GM23338 (cell line): Measurements from ENCODE around the gene SVIL. TPM values are rescaled to one million over a fixed set of nuclear protein-coding genes. Genes with fewer than 3 reads are reported as not detected.

Experiments used
- ATAC-seq: fragments of 200-7000 bp; cut with Tn5 transposase; 3 replicates; pipeline ENCODE4 v1.9.1; 2020
- DNase-seq: peaks from one replicate; pipeline ENCODE4 v3.0.0-alpha.2; 2015; ENCODE audit warnings: low spot score
- H2AFZ ChIP-seq: fragments of 200-600 bp; sonication (generic); 2 replicates; pipeline ENCODE4 v1.8.0; 2016; ENCODE audit warnings: antibody characterized with exemption, mild to moderate bottlenecking, moderate library complexity
- H3F3A ChIP-seq: fragments of 200-600 bp; sonication (generic); replicated peaks from 2 replicates; pipeline ENCODE4 v1.8.0; 2017; ENCODE audit warnings: antibody characterized with exemption, mixed run types, low read depth
- H3K27ac ChIP-seq: fragments of 200-600 bp; sonication (generic); 2 replicates; pipeline ENCODE4 v1.6.1; 2016; ENCODE audit warnings: low read depth
- H3K27me3 ChIP-seq: fragments of 200-600 bp; sonication (generic); 2 replicates; pipeline ENCODE4 v1.8.0; 2016; ENCODE audit warnings: mild to moderate bottlenecking, mixed run types, moderate library complexity; ENCODE audit not compliant: insufficient read depth
- H3K36me3 ChIP-seq: fragments of 200-600 bp; sonication (generic); 2 replicates; pipeline ENCODE4 v1.8.0; 2016; ENCODE audit warnings: mild to moderate bottlenecking; ENCODE audit not compliant: insufficient read depth
- H3K4me1 ChIP-seq: fragments of 200-600 bp; sonication (generic); 2 replicates; pipeline ENCODE4 v1.8.0; 2016; ENCODE audit warnings: mild to moderate bottlenecking, moderate library complexity; ENCODE audit not compliant: insufficient read depth
- H3K4me2 ChIP-seq: fragments of 200-600 bp; sonication (generic); 2 replicates; pipeline ENCODE4 v1.7.1; 2017; ENCODE audit warnings: mixed run types
- H3K4me3 ChIP-seq: fragments of 200-600 bp; sonication (generic); 2 replicates; pipeline ENCODE4 v1.6.1; 2016; ENCODE audit warnings: mixed run types
- H3K79me2 ChIP-seq: fragments of 200-600 bp; sonication (generic); replicated peaks from 2 replicates; pipeline ENCODE4 v1.8.0; 2017; ENCODE audit warnings: mild to moderate bottlenecking; ENCODE audit not compliant: insufficient read depth
- H3K9me2 ChIP-seq: fragments of 200-600 bp; sonication (generic); 2 replicates; pipeline ENCODE4 v1.8.0; 2017; ENCODE audit not compliant: insufficient read depth
- H4K20me1 ChIP-seq: fragments of 200-600 bp; sonication (generic); replicated peaks from 2 replicates; pipeline ENCODE4 v1.8.0; 2017; ENCODE audit warnings: mild to moderate bottlenecking; ENCODE audit not compliant: insufficient read depth
- H3K27ac Mint-ChIP-seq: 2 replicates; pipeline ENCODE4 v1.8.0; 2020; ENCODE audit warnings: inconsistent platforms, mild to moderate bottlenecking, moderate library complexity, mixed read lengths
- H3K27me3 Mint-ChIP-seq: 3 replicates; pipeline ENCODE4 v1.8.0; 2022; ENCODE audit warnings: low read depth, mild to moderate bottlenecking, moderate library complexity, mixed read lengths, inconsistent platforms; ENCODE audit not compliant: insufficient read depth, poor library complexity
- H3K36me3 Mint-ChIP-seq: 3 replicates; pipeline ENCODE4 v1.8.0; 2021; ENCODE audit warnings: low read depth, mild to moderate bottlenecking, inconsistent platforms, moderate library complexity, mixed read lengths
- H3K4me1 Mint-ChIP-seq: 3 replicates; pipeline ENCODE4 v1.8.0; 2020; ENCODE audit warnings: mild to moderate bottlenecking, inconsistent platforms, mixed read lengths
- H3K4me3 Mint-ChIP-seq: 3 replicates; pipeline ENCODE4 v1.8.0; 2021; ENCODE audit warnings: moderate library complexity, mild to moderate bottlenecking, inconsistent platforms, mixed read lengths
- H3K9me3 Mint-ChIP-seq: 3 replicates; pipeline ENCODE4 v1.8.0; 2020; ENCODE audit warnings: moderate library complexity, mild to moderate bottlenecking, inconsistent platforms, mixed read lengths
- CREB1 ChIP-seq: fragments of 250-450 bp; sonication (Bioruptor Pico); IDR thresholded peaks from 2 replicates; pipeline ENCODE4 v1.5.0; 2020; ENCODE audit warnings: low read depth, mild to moderate bottlenecking, moderate library complexity
- EZH2 ChIP-seq: fragments of 200-600 bp; sonication (generic); IDR thresholded peaks from one replicate; pipeline ENCODE4 v1.8.0; 2017; ENCODE audit warnings: antibody characterized with exemption, mild to moderate bottlenecking, low read depth; ENCODE audit not compliant: unreplicated experiment
- EZH2phosphoT487 ChIP-seq: fragments of 200-600 bp; sonication (generic); IDR thresholded peaks from one replicate; pipeline ENCODE4 v1.8.1; 2018; ENCODE audit warnings: antibody characterized with exemption; ENCODE audit not compliant: unreplicated experiment
- JUNB ChIP-seq: IDR thresholded peaks from one replicate; pipeline ENCODE4 v1.6.1; 2016; ENCODE audit warnings: antibody characterized with exemption; ENCODE audit not compliant: unreplicated experiment
- NANOG ChIP-seq: IDR thresholded peaks from 2 replicates; pipeline ENCODE4 v1.6.1; 2016; ENCODE audit warnings: antibody characterized with exemption, borderline replicate concordance
- POLR2AphosphoS5 ChIP-seq: IDR thresholded peaks from 2 replicates; pipeline ENCODE4 v1.6.1; 2016; ENCODE audit warnings: antibody characterized with exemption, low read depth
- STAT1 ChIP-seq: IDR thresholded peaks from one replicate; pipeline ENCODE4 v1.6.1; 2016; ENCODE audit warnings: antibody characterized with exemption; ENCODE audit not compliant: unreplicated experiment
- ZNF114 ChIP-seq: fragments of 250-450 bp; sonication (Bioruptor Pico); IDR thresholded peaks from 2 replicates; pipeline ENCODE4 v1.5.0; 2020; ENCODE audit warnings: mild to moderate bottlenecking, moderate library complexity
- ZNF331 ChIP-seq: fragments of 250-450 bp; sonication (Bioruptor Pico); IDR thresholded peaks from 2 replicates; pipeline ENCODE4 v1.5.0; 2020; ENCODE audit warnings: low read depth, mild to moderate bottlenecking, moderate library complexity
- polyA plus RNA-seq: library from polyadenylated mRNA; unstranded; fragments of >200 nt; fragmentation: Nextera tagmentation; extraction: Ambion mirVana; gene quantifications from 2 replicates; pipeline ENCODE4 v1.2.1, GENCODE V29; 2016
- total RNA-seq: library from RNA; depleted of rRNA; stranded (reverse); fragments of >200 nt; shearing (Covaris generic); gene quantifications from 2 replicates; pipeline ENCODE4 v1.2.3, GENCODE V29; 2014
- TF ChIP-seq, protein P1 (sequence below): IDR thresholded peaks from 2 replicates; pipeline ENCODE4 v1.6.1; 2016; ENCODE audit warnings: antibody characterized with exemption
- TF ChIP-seq, protein P2 (sequence below), 2 experiments: fragments of 200-600 bp in 1 of 2; sonication (generic) in 1 of 2; conservative IDR thresholded peaks; 2 replicates each; pipeline versions ENCODE4 v1.5.1 to v1.6.1; 2016 to 2017; ENCODE audit warnings: antibody characterized with exemption in 2 of 2, low read depth in 2 of 2, mild to moderate bottlenecking in 2 of 2, moderate library complexity in 1 of 2
- TF ChIP-seq, protein P3 (sequence below): fragments of 250-450 bp; sonication (Bioruptor Pico); IDR thresholded peaks from 2 replicates; pipeline ENCODE4 v1.5.0; 2020; ENCODE audit warnings: mild to moderate bottlenecking, moderate library complexity
- TF ChIP-seq, protein P4 (sequence below): IDR thresholded peaks from one replicate; pipeline ENCODE4 v1.6.1; 2018; ENCODE audit warnings: antibody characterized with exemption; ENCODE audit not compliant: unreplicated experiment

The SVIL gene
- total and polyA plus RNA-seq, 2 experiments from 2014 or later, result 8.8 to 34.9 TPM

DNA sequence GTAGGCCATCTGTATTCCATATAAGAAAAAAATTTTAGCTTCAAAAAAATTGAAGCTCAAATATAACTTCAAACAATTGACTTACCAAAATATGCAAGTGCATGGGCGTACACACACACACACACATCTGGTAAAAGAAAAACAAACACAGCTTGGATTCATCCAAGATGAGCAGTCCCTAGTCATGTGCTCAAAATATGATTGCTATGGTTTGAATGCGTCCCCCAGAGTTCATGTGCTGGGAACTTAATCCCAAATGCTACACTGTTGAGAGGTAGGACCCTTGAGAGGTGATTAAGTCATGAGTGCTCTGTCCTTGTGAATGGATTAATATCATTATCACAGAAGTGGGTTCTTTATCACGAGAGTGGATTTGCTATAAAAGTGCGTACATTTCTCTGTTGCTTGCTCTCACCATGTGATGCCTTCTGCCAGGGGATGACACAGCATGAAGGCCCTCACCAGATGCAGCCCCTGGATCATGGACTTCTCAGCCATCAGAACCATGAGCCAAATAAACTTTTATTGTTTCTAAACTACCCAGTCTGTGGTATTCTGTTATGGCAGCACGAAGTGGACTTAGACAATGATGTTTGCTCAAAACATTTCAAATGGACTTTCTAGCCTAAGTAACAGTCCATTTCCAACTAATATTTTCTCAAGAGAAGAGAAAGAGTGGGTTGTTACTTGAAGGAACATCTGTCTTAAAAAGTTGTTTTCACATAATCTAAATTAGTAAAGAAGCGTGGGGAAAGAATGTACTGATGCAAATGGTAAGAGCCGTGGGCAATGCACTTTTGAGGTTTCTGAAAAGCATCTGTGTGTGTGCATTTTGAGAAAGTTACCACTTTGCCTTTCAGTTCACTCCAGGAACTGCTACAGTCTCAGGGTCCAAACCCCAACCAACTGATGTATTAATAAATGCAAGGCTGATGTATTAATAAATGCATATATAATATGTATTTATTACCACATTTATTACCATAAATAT, 15.1 kb upstream of the SVIL start:
- H3K4me2 ChIP-seq, result no peak overlapping the region
- ATAC-seq, result no peak
- H2AFZ ChIP-seq, result no peak overlapping the region
- H3K36me3 ChIP-seq, result no peaks in the 10 kb centered on the region
- Mint-ChIP-seq H3K9me3 (peaks cover 6% of the 10 kb centered on the region), H3K27me3 (no peaks in the 10 kb centered on the region), H3K27ac (no peak overlapping the region), H3K4me1 (peaks cover 13% of the 10 kb centered on the region; the same call in 2 of the 3 replicates), H3K36me3 (peaks cover 17% of the 10 kb centered on the region), H3K4me3 (no peak overlapping the region)
- H3F3A ChIP-seq, result no peaks in the 10 kb centered on the region
- H3K79me2 ChIP-seq, result peaks cover 4% of the 10 kb centered on the region; the same call in 1 of the 2 replicates
- no peaks in the 10 kb centered on the region for H3K27me3 ChIP-seq
- no peak for DNase-seq
- no peak overlapping the region for H3K4me3 ChIP-seq
- no peaks in the 10 kb centered on the region for H3K9me2 ChIP-seq
- no peaks in the 10 kb centered on the region for H4K20me1 ChIP-seq
- no peaks in the 10 kb centered on the region for H3K4me1 ChIP-seq
- TF ChIP-seq POLR2AphosphoS5 (no peak), EZH2phosphoT487 (no peak), STAT1 (no peak), EZH2 (no peak), NANOG (no peak), ZNF114 (CRISPR knock-in tag) (no peak), CREB1 (CRISPR knock-in tag) (no peak), JUNB (no peak), ZNF331 (CRISPR knock-in tag) (no peak)
- TF ChIP-seq, protein P1, sequence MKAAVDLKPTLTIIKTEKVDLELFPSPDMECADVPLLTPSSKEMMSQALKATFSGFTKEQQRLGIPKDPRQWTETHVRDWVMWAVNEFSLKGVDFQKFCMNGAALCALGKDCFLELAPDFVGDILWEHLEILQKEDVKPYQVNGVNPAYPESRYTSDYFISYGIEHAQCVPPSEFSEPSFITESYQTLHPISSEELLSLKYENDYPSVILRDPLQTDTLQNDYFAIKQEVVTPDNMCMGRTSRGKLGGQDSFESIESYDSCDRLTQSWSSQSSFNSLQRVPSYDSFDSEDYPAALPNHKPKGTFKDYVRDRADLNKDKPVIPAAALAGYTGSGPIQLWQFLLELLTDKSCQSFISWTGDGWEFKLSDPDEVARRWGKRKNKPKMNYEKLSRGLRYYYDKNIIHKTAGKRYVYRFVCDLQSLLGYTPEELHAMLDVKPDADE, result no peak
- TF ChIP-seq, protein P2, sequence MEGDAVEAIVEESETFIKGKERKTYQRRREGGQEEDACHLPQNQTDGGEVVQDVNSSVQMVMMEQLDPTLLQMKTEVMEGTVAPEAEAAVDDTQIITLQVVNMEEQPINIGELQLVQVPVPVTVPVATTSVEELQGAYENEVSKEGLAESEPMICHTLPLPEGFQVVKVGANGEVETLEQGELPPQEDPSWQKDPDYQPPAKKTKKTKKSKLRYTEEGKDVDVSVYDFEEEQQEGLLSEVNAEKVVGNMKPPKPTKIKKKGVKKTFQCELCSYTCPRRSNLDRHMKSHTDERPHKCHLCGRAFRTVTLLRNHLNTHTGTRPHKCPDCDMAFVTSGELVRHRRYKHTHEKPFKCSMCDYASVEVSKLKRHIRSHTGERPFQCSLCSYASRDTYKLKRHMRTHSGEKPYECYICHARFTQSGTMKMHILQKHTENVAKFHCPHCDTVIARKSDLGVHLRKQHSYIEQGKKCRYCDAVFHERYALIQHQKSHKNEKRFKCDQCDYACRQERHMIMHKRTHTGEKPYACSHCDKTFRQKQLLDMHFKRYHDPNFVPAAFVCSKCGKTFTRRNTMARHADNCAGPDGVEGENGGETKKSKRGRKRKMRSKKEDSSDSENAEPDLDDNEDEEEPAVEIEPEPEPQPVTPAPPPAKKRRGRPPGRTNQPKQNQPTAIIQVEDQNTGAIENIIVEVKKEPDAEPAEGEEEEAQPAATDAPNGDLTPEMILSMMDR (conservative IDR thresholded peaks at IDR 0.05; ENCODE audit: low read depth in 2 of 2), result no peak
- TF ChIP-seq, protein P3, sequence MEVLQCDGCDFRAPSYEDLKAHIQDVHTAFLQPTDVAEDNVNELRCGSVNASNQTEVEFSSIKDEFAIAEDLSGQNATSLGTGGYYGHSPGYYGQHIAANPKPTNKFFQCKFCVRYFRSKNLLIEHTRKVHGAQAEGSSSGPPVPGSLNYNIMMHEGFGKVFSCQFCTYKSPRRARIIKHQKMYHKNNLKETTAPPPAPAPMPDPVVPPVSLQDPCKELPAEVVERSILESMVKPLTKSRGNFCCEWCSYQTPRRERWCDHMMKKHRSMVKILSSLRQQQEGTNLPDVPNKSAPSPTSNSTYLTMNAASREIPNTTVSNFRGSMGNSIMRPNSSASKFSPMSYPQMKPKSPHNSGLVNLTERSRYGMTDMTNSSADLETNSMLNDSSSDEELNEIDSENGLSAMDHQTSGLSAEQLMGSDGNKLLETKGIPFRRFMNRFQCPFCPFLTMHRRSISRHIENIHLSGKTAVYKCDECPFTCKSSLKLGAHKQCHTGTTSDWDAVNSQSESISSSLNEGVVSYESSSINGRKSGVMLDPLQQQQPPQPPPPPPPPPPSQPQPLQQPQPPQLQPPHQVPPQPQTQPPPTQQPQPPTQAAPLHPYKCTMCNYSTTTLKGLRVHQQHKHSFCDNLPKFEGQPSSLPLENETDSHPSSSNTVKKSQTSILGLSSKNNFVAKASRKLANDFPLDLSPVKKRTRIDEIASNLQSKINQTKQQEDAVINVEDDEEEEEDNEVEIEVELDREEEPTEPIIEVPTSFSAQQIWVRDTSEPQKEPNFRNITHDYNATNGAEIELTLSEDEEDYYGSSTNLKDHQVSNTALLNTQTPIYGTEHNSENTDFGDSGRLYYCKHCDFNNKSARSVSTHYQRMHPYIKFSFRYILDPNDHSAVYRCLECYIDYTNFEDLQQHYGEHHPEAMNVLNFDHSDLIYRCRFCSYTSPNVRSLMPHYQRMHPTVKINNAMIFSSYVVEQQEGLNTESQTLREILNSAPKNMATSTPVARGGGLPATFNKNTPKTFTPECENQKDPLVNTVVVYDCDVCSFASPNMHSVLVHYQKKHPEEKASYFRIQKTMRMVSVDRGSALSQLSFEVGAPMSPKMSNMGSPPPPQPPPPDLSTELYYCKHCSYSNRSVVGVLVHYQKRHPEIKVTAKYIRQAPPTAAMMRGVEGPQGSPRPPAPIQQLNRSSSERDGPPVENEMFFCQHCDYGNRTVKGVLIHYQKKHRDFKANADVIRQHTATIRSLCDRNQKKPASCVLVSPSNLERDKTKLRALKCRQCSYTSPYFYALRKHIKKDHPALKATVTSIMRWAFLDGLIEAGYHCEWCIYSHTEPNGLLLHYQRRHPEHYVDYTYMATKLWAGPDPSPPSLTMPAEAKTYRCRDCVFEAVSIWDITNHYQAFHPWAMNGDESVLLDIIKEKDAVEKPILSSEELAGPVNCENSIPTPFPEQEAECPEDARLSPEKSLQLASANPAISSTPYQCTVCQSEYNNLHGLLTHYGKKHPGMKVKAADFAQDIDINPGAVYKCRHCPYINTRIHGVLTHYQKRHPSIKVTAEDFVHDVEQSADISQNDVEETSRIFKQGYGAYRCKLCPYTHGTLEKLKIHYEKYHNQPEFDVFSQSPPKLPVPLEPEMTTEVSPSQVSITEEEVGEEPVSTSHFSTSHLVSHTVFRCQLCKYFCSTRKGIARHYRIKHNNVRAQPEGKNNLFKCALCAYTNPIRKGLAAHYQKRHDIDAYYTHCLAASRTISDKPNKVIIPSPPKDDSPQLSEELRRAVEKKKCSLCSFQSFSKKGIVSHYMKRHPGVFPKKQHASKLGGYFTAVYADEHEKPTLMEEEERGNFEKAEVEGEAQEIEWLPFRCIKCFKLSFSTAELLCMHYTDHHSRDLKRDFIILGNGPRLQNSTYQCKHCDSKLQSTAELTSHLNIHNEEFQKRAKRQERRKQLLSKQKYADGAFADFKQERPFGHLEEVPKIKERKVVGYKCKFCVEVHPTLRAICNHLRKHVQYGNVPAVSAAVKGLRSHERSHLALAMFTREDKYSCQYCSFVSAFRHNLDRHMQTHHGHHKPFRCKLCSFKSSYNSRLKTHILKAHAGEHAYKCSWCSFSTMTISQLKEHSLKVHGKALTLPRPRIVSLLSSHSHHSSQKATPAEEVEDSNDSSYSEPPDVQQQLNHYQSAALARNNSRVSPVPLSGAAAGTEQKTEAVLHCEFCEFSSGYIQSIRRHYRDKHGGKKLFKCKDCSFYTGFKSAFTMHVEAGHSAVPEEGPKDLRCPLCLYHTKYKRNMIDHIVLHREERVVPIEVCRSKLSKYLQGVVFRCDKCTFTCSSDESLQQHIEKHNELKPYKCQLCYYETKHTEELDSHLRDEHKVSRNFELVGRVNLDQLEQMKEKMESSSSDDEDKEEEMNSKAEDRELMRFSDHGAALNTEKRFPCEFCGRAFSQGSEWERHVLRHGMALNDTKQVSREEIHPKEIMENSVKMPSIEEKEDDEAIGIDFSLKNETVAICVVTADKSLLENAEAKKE, result no peak
- TF ChIP-seq, protein P4, sequence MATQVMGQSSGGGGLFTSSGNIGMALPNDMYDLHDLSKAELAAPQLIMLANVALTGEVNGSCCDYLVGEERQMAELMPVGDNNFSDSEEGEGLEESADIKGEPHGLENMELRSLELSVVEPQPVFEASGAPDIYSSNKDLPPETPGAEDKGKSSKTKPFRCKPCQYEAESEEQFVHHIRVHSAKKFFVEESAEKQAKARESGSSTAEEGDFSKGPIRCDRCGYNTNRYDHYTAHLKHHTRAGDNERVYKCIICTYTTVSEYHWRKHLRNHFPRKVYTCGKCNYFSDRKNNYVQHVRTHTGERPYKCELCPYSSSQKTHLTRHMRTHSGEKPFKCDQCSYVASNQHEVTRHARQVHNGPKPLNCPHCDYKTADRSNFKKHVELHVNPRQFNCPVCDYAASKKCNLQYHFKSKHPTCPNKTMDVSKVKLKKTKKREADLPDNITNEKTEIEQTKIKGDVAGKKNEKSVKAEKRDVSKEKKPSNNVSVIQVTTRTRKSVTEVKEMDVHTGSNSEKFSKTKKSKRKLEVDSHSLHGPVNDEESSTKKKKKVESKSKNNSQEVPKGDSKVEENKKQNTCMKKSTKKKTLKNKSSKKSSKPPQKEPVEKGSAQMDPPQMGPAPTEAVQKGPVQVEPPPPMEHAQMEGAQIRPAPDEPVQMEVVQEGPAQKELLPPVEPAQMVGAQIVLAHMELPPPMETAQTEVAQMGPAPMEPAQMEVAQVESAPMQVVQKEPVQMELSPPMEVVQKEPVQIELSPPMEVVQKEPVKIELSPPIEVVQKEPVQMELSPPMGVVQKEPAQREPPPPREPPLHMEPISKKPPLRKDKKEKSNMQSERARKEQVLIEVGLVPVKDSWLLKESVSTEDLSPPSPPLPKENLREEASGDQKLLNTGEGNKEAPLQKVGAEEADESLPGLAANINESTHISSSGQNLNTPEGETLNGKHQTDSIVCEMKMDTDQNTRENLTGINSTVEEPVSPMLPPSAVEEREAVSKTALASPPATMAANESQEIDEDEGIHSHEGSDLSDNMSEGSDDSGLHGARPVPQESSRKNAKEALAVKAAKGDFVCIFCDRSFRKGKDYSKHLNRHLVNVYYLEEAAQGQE, result no peak
- no peak overlapping the region for H3K27ac ChIP-seq
